Sigmoid colon (tissue), 4 donors: ENCODE measurements around the gene SYNGR3.

ENCODE experiments used
- CTCF ChIP-seq, 4 experiments: fragments of 450-650 bp in 3 of 4; fragments of 200-600 bp in 1 of 4; IDR thresholded peaks; one replicate each; pipeline ENCODE4 v1.5.1; 2016 to 2019; ENCODE audit warnings: antibody characterized with exemption in 4 of 4, mild to moderate bottlenecking in 3 of 4, moderate library complexity in 2 of 4
- POLR2A ChIP-seq, 2 donors: fragments of 450-650 bp; IDR thresholded peaks; one replicate each; pipeline ENCODE4 v1.6.1; 2016; ENCODE audit warnings: antibody characterized with exemption in 2 of 2, mild to moderate bottlenecking in 2 of 2, moderate library complexity in 2 of 2
- POLR2AphosphoS5 ChIP-seq, 4 donors: sonication (generic); formaldehyde crosslinking; IDR thresholded peaks; one replicate each; pipeline ENCODE4 v1.6.1; 2017; ENCODE audit warnings: antibody characterized with exemption in 4 of 4

GRCh38 chr16:1966460-1966859 is 23.3 kb upstream of the SYNGR3 start, which contains the start of gene RNF151:
- no peak for TF ChIP-seq CTCF (IDR thresholded peaks at IDR 0.05)
- no peak for TF ChIP-seq POLR2A (IDR thresholded peaks at IDR 0.05)
- no peak for TF ChIP-seq POLR2AphosphoS5 (IDR thresholded peaks at IDR 0.05)
